Heart left ventricle (tissue), 16 donors: ENCODE results near the gene TOR1B. TPM values are rescaled to one million over a fixed set of nuclear protein-coding genes. Genes with fewer than 3 reads are reported as not detected.

Experiments
- ATAC-seq, 4 donors: fragments of 200-7000 bp; cut with Tn5 transposase; one replicate each; pipeline ENCODE4 v1.9.1; 2020 to 2022; ENCODE audit warnings: moderate library complexity in 4 of 4, mild to moderate bottlenecking in 3 of 4, moderate number of reproducible peaks in 1 of 4
- DNase-seq, 5 donors: peaks; one replicate each; pipeline ENCODE4 v3.0.0-alpha.2; 2020
- H3K27ac ChIP-seq, 12 donors: fragments of 200-600 bp; sonication (generic) in 4 of 12; one replicate each; pipeline versions ENCODE4 v1.5.0 to v1.8.0; 2016 to 2022; ENCODE audit warnings: mild to moderate bottlenecking in 2 of 12
- H3K27me3 ChIP-seq, 9 donors: fragments of 200-600 bp; sonication (generic) in 2 of 9; one replicate each; pipeline versions ENCODE4 v1.5.1 to v1.8.0; 2016 to 2022; ENCODE audit warnings: mild to moderate bottlenecking in 3 of 9
- H3K36me3 ChIP-seq, 9 donors: fragments of 200-600 bp; sonication (generic) in 2 of 9; one replicate each; pipeline versions ENCODE4 v1.5.0 to v1.8.0; 2018 to 2022; ENCODE audit warnings: mild to moderate bottlenecking in 2 of 9
- H3K4me1 ChIP-seq, 12 donors: fragments of 200-600 bp; sonication (generic) in 4 of 12; one replicate each; pipeline versions ENCODE4 v1.5.0 to v1.8.0; 2016 to 2022; ENCODE audit warnings: mild to moderate bottlenecking in 3 of 12
- H3K4me3 ChIP-seq, 12 donors: fragments of 200-600 bp; sonication (generic) in 4 of 12; one replicate each; pipeline versions ENCODE4 v1.5.0 to v1.8.0; 2017 to 2022; ENCODE audit warnings: mild to moderate bottlenecking in 9 of 12, moderate library complexity in 4 of 12
- H3K9me3 ChIP-seq, 12 donors: fragments of 200-600 bp; sonication (generic) in 4 of 12; one replicate each; pipeline versions ENCODE4 v1.5.0 to v1.8.0; 2016 to 2022; ENCODE audit warnings: mild to moderate bottlenecking in 1 of 12
- POLR2A ChIP-seq, 2 donors: fragments of 450-650 bp; IDR thresholded peaks; one replicate each; pipeline ENCODE4 v1.6.1; 2017; ENCODE audit warnings: antibody characterized with exemption in 2 of 2, mild to moderate bottlenecking in 2 of 2, moderate library complexity in 2 of 2
- WGBS, 4 donors: extraction: QIAGEN DNeasy Blood & Tissue Kit in 2 of 4; methylation state at CpG; one replicate each; pipeline versions ENCODE4 v1.1.5 to v1.1.7; 2013 to 2018; 5-methylcytosine and 5-hydroxymethylcytosine counted together
- intact Hi-C, 10 donors: fragments of 100-400 bp; cut with DNase I; formaldehyde crosslinking; loops; one replicate each; pipeline versions ENCODE4 v1.11.1 to v1.14.2; 2022
- polyA plus RNA-seq, 2 donors: library from polyadenylated mRNA; stranded (reverse); fragments of 200-250 nt; gene quantifications; one replicate each; pipeline ENCODE4 v1.2.3, GENCODE V29; 2013
- total RNA-seq, 9 donors: library from RNA; depleted of rRNA in 2 of 9; stranded (reverse); fragments of >200 nt in 2 of 9; fragmentation: NEBNext Ultra II Directional in 3 of 9; extraction: Animal tissue kit (Norgen Biotek cat#: 25700) in 3 of 9; gene quantifications; one replicate each; pipeline versions ENCODE4 v1.1.0 to v1.2.4, GENCODE V29; 2016 to 2023
- TF ChIP-seq, protein P1 (sequence below), 12 donors: fragments of 200-600 bp; sonication (generic) in 4 of 12; IDR thresholded peaks; one replicate each; pipeline versions ENCODE4 v1.5.0 to v1.8.0; 2018 to 2022; ENCODE audit warnings: antibody characterized with exemption in 12 of 12, mild to moderate bottlenecking in 5 of 12
- donor health status: ischemic (EF 13 %, LVEDD 7.1; RV severe dilation, severe dysfunction).
- donor health status: healthy with polysubstance abuse.
- donor health status: DM: no; HTN: yes; CAD: no.
- donor health status: DM: no; HTN: no; CAD: no.
- donor health status: ischemic (EF 25% LVEDD 6.9; RV normal size, moderate dysfunction).
- donor health status: ischemic (EF 25% LVEDD 5.7; RV mildly dilated, moderate dysfunction).
- donor health status: healthy.
- donor health status: DM: yes; HTN: yes; CAD: no.
- donor health status: ischemic (EF 35%, LVEDD 5.7; RV mildly dilated, moderate dysfunction).
- donor health status: nonischemic (EF 11% LVEDD 7.7; RV severe dilation, severe dysfunction).
- donor health status: DM: yes; HTN: yes; CAD: no.
- donor health status: PGD.
- donor health status: ischemic (EF 29% LVEDD 5.4; RV normal size, mild dysfunction).
- donor health status: nonischemic (EF 23%, LVEDD 6.1; RV moderate dilation, normal function).

The TOR1B gene
- total and polyA plus RNA-seq, 11 donors, result 7.3 to 20.7 (median 13.0) TPM

DNA sequence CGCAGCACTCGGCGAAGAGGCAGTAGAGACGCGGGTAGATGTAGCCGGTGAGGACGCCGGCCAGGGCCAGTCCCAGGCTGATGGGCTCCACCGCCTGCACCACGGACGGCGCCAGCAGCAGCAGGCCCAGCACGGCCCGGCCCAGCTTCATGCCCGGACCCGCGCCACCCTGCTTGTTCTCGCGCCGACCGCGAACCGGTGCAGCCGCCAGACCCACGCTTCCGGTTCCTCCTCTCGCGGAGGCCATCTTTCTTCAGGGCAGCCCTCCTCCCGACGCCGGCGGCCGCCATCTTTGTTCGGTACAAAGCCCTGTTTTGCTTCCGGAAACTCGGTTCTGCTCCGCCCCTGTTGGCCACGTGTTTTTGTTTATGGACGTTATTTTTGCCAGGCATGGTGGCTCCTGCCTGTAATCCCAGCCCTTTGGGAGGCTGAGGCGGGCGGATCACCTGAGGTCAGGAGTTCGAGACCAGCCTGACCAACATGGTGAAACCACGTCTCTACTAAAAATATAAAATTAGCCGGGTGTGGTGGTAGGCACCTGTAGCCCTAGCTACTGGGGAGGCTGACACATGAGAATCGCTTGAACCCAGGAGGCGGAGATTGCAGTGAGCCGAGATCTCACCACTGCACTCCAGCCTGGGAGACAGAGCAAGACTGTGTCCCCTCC lies 21.1 kb downstream of the TOR1B start, which contains the start of gene TOR1A:
TOR1A (minus strand) TSS at position 202 of the 667 bp plus-strand sequence; CDS start at position 151, 51 bp downstream.
- peak; percentile 96 to 98 (median 96) for ATAC-seq
- H3K36me3 ChIP-seq, result peaks cover 0 to 62% (median 57%) of the 10 kb centered on the region in 9 donors
- intact Hi-C loops, result loop anchor here in 1 of 10 donors (2.0 kb wide), 1 partner anchor 21 kb away; the partner anchor contains the start of gene TOR1B
- no peaks in the 10 kb centered on the region for H3K27me3 ChIP-seq
- WGBS, 4 donors, result 5 to 10% (median 5%) methylated on average over 34 to 47 of the region's 47 CpGs
- TF ChIP-seq, protein P1, sequence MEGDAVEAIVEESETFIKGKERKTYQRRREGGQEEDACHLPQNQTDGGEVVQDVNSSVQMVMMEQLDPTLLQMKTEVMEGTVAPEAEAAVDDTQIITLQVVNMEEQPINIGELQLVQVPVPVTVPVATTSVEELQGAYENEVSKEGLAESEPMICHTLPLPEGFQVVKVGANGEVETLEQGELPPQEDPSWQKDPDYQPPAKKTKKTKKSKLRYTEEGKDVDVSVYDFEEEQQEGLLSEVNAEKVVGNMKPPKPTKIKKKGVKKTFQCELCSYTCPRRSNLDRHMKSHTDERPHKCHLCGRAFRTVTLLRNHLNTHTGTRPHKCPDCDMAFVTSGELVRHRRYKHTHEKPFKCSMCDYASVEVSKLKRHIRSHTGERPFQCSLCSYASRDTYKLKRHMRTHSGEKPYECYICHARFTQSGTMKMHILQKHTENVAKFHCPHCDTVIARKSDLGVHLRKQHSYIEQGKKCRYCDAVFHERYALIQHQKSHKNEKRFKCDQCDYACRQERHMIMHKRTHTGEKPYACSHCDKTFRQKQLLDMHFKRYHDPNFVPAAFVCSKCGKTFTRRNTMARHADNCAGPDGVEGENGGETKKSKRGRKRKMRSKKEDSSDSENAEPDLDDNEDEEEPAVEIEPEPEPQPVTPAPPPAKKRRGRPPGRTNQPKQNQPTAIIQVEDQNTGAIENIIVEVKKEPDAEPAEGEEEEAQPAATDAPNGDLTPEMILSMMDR (IDR thresholded peaks at IDR 0.05), result no peak
- peak in 1 of 2 donors; percentile 57 for TF ChIP-seq POLR2A (IDR thresholded peaks at IDR 0.05)
- DNase-seq, result peak; percentile 94 to 97 (median 96)
- H3K9me3 ChIP-seq, result no peaks in the 10 kb centered on the region
- peak within 1 kb of the TSS; percentile 50 to 99 (median 82) for H3K4me3 ChIP-seq
- H3K27ac ChIP-seq, result peak within 1 kb of the TSS in 11 of 12 donors; percentile 68 to 88 (median 76)
- H3K4me1 ChIP-seq, result peaks cover 0 to 11% (median 7%) of the 10 kb centered on the region in 12 donors

DNA sequence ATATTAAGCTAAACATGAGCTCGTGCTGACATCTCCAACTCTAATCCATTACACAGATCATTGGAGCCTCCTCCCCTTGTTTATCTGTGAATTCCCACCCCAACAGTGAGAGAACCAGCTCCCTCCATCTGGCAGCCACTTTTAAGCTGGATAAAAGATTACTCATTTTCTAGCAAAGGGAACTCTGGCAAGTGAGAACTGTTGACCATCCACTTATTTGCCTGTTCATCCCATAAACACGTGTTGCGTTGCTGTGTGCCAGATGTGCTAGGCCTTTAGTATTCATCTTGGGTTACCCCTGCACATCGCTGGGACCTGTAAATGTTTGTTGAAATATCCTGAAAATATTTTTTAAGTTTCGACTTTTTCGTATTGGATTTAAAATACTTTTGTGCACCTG lies 23.4 kb downstream of the TOR1B start:
- ATAC-seq (no peak), DNase-seq (no peak)
- H3K36me3 ChIP-seq, result peaks cover 0 to 63% (median 59%) of the 10 kb centered on the region in 9 donors
- intact Hi-C loops, result no loop called here
- no peaks in the 10 kb centered on the region for H3K27me3 ChIP-seq
- peaks cover 0 to 11% (median 7%) of the 10 kb centered on the region in 12 donors for H3K4me1 ChIP-seq
- 82 to 87% (median 85%) methylated on average over 6 of the region's 6 CpGs for WGBS, 4 donors
- no peak overlapping the region for H3K4me3 ChIP-seq
- no peak overlapping the region for H3K27ac ChIP-seq
- no peak for TF ChIP-seq POLR2A (IDR thresholded peaks at IDR 0.05)
- TF ChIP-seq, protein P1 (IDR thresholded peaks at IDR 0.05), result no peak
- no peaks in the 10 kb centered on the region for H3K9me3 ChIP-seq

DNA sequence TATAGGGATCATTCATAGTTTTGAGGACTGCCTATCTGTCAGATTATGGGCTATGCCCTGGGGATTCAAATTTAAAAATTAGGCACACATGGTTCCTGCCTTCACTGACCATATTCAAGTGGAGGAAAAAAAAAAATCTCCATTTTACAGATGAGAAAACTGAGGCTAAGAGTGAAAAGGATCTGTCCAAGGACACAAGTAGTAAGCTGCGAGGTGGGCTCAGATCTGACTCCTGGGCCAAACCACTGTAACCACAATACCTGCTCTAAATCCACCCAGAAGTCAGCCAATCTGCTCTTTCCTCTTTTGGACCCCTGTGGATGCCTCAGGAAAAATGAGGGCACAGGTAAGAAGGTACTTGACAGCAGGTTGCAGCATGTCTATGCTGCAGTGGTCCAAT lies 23.8 kb downstream of the TOR1B start:
- no peaks in the 10 kb centered on the region for H3K27me3 ChIP-seq
- H3K4me1 ChIP-seq, result peaks cover 0 to 11% (median 7%) of the 10 kb centered on the region in 12 donors
- TF ChIP-seq POLR2A (IDR thresholded peaks at IDR 0.05), result no peak
- TF ChIP-seq, protein P1 (IDR thresholded peaks at IDR 0.05), result no peak
- no peak overlapping the region for H3K4me3 ChIP-seq
- peaks cover 0 to 63% (median 59%) of the 10 kb centered on the region in 9 donors for H3K36me3 ChIP-seq
- ATAC-seq (no peak), DNase-seq (no peak)
- intact Hi-C loops, result no loop called here
- no peaks in the 10 kb centered on the region for H3K9me3 ChIP-seq
- H3K27ac ChIP-seq, result no peak overlapping the region
- 92 to 100% (median 94%) methylated on average over 1 of the region's 1 CpG for WGBS, 4 donors

DNA sequence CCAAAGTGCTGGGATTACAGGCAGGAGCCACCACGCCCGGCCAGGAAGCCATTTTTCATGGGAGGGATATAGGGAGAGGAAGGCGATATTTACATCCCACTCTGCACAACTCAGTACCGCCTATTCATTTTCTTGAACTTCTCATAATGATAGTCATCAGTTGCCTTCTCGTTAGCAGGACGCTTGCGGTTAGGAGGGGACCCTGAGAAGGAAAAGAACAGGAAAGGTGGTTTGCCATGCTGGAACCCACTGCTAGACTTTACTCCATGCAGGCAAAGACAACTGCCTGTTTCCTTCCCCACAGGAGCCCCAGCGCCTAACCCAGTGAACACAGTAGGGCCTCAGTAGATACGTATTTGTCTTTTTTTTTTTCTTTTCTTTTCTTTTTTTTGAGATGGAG lies 25.1 kb downstream of the TOR1B start:
- WGBS, 4 donors, result 91 to 94% (median 92%) methylated on average over 9 of the region's 9 CpGs
- intact Hi-C loops, result no loop called here
- no peak for TF ChIP-seq POLR2A (IDR thresholded peaks at IDR 0.05)
- TF ChIP-seq, protein P1 (IDR thresholded peaks at IDR 0.05), result no peak

More for the DNA sequence above, 25.1 kb downstream of the TOR1B start:
- DNase-seq, result no peak
- Histone ChIP-seq H3K27me3 (no peaks in the 10 kb centered on the region), H3K4me3 (no peak overlapping the region), H3K9me3 (no peaks in the 10 kb centered on the region), H3K36me3 (peaks cover 0 to 69% (median 65%) of the 10 kb centered on the region in 9 donors), H3K4me1 (peaks cover 0 to 4% (median 2%) of the 10 kb centered on the region in 12 donors), H3K27ac (no peak overlapping the region)
- no peak for ATAC-seq
